Caco-2 (cell line): ENCODE measurements around the gene TOP2B. TPM values are rescaled to one million over a fixed set of nuclear protein-coding genes. Genes with fewer than 3 reads are reported as not detected.

ENCODE experiments used
- BruUV-seq: library from RNA; stranded (reverse); fragments of 400-500 nt; replicated peaks from 2 replicates; lab custom pipeline; 2021; lab: Mats Ljungman, UMichigan
- CTCF ChIA-PET: fragments of 300-600 bp; sonication (Branson Sonifier 250); formaldehyde crosslinking; loops from one replicate; lab custom pipeline; 2022; ENCODE audit warnings: antibody characterized with exemption; lab: Charles Lee
- POLR2A ChIA-PET: fragments of 300-600 bp; sonication (Branson Sonifier 250); formaldehyde crosslinking; loops from one replicate; lab custom pipeline; 2022; ENCODE audit warnings: antibody characterized with exemption; lab: Charles Lee
- DNase-seq, 2 experiments: peaks; one replicate each; pipeline versions ENCODE4 v3.0.0 to v3.0.0-alpha.2; 2020 to 2022
- H3K27me3 ChIP-seq: replicated peaks from 2 replicates; pipeline ENCODE4 v1.6.0; 2011; ENCODE audit warnings: low read length; ENCODE audit not compliant: control insufficient read depth, insufficient read depth
- H3K36me3 ChIP-seq: 2 replicates; pipeline ENCODE4 v1.5.1; 2011; ENCODE audit warnings: low read length; ENCODE audit not compliant: control insufficient read depth, insufficient read depth
- H3K4me1 ChIP-seq: fragments of 250-450 bp; sonication (Bioruptor Pico); 2 replicates; pipeline ENCODE4 v1.5.1; 2020; ENCODE audit warnings: mild to moderate bottlenecking
- H3K4me3 ChIP-seq: 2 replicates; pipeline ENCODE4 v1.5.1; 2011; ENCODE audit warnings: low read depth, mild to moderate bottlenecking, control low read depth, low read length
- H3K9me3 ChIP-seq: fragments of 250-450 bp; sonication (Bioruptor Pico); 2 replicates; pipeline ENCODE4 v1.5.1; 2020; ENCODE audit warnings: mild to moderate bottlenecking, moderate library complexity
- H3K27ac Mint-ChIP-seq: one replicate; pipeline ENCODE4 v1.8.0; 2022; ENCODE audit warnings: mixed read lengths; ENCODE audit not compliant: unreplicated experiment
- H3K27me3 Mint-ChIP-seq: one replicate; pipeline ENCODE4 v1.8.0; 2022; ENCODE audit warnings: mixed read lengths; ENCODE audit not compliant: insufficient read depth, unreplicated experiment
- H3K36me3 Mint-ChIP-seq: one replicate; pipeline ENCODE4 v1.8.0; 2022; ENCODE audit warnings: mild to moderate bottlenecking, mixed read lengths; ENCODE audit not compliant: insufficient read depth, unreplicated experiment
- H3K4me1 Mint-ChIP-seq: one replicate; pipeline ENCODE4 v1.8.0; 2022; ENCODE audit warnings: low read depth, mixed read lengths; ENCODE audit not compliant: unreplicated experiment
- H3K4me3 Mint-ChIP-seq: one replicate; pipeline ENCODE4 v1.8.0; 2022; ENCODE audit warnings: mild to moderate bottlenecking, moderate library complexity, mixed read lengths; ENCODE audit not compliant: unreplicated experiment
- H3K9me3 Mint-ChIP-seq: one replicate; pipeline ENCODE4 v1.8.0; 2022; ENCODE audit warnings: mixed read lengths; ENCODE audit not compliant: unreplicated experiment
- CTCF ChIP-seq, 2 experiments: fragments of 200-600 bp in 1 of 2; IDR thresholded peaks; 1 replicate in 1 of 2; 2 replicates in 1 of 2; pipeline versions ENCODE4 v1.5.1 to v1.8.0; 2011 to 2022; ENCODE audit warnings: antibody characterized with exemption in 1 of 2, control low read depth in 1 of 2, inconsistent platforms in 1 of 2, low read depth in 1 of 2, low read length in 1 of 2, mild to moderate bottlenecking in 1 of 2, moderate library complexity in 1 of 2; ENCODE audit not compliant: insufficient read depth in 1 of 2, severe bottlenecking in 1 of 2, unreplicated experiment in 1 of 2
- intact Hi-C: fragments of 100-400 bp; cut with micrococcal nuclease; formaldehyde crosslinking; loops from one replicate; pipeline ENCODE4 v1.10.0; 2022; ENCODE audit not compliant: unreplicated experiment
- microRNA-seq: library from miRNA; unstranded; fragments of <30 nt; microRNA quantifications from one replicate; pipeline ENCODE4 v1.2.0, GENCODE V29; 2022
- total RNA-seq: library from RNA; stranded (reverse); gene quantifications from 2 replicates; pipeline ENCODE4 v1.2.3, GENCODE V29; 2022

The TOP2B gene
- total RNA-seq, 1 experiment from 2014 or later = 83.1 TPM

- H3K4me1 ChIP-seq = no peaks in the 10 kb centered on the region
- no TSS peak for BruUV-seq
- ChIA-PET POLR2A (no interaction called here), CTCF (no interaction called here)
- H3K9me3 Mint-ChIP-seq = no peaks in the 10 kb centered on the region
- DNase-seq = no peak
- no peaks in the 10 kb centered on the region for H3K27me3 Mint-ChIP-seq
- TF ChIP-seq CTCF (IDR thresholded peaks at IDR 0.05; ENCODE audit: insufficient read depth in 1 of 2, low read depth in 1 of 2, low read length in 1 of 2, severe bottlenecking in 1 of 2, unreplicated experiment in 1 of 2) = no peak
- H3K27me3 ChIP-seq = no peaks in the 10 kb centered on the region
- intact Hi-C loops = no loop called here
- H3K36me3 Mint-ChIP-seq = no peaks in the 10 kb centered on the region
- H3K4me3 Mint-ChIP-seq = no peak overlapping the region
- no peaks in the 10 kb centered on the region for H3K4me1 Mint-ChIP-seq
- no peak overlapping the region for H3K4me3 ChIP-seq
- H3K9me3 ChIP-seq = no peaks in the 10 kb centered on the region
- no peak overlapping the region for H3K27ac Mint-ChIP-seq
- H3K36me3 ChIP-seq = no peaks in the 10 kb centered on the region
These were observed 115.9 kb downstream of the TOP2B start for GRCh38 chr3:25548836-25549235.

- POLR2A ChIA-PET = no interaction called here
- Histone ChIP-seq H3K4me1 (no peaks in the 10 kb centered on the region), H3K27me3 (no peaks in the 10 kb centered on the region), H3K36me3 (no peaks in the 10 kb centered on the region), H3K9me3 (no peaks in the 10 kb centered on the region), H3K4me3 (no peak overlapping the region)
- Mint-ChIP-seq H3K27me3 (no peaks in the 10 kb centered on the region), H3K27ac (no peak overlapping the region), H3K36me3 (peaks cover 6% of the 10 kb centered on the region), H3K4me1 (no peaks in the 10 kb centered on the region), H3K9me3 (no peaks in the 10 kb centered on the region), H3K4me3 (no peak overlapping the region)
- CTCF ChIA-PET = no interaction called here
- intact Hi-C loops = no loop called here
- BruUV-seq = no TSS peak
- no peak for TF ChIP-seq CTCF (IDR thresholded peaks at IDR 0.05; ENCODE audit: insufficient read depth in 1 of 2, low read depth in 1 of 2, low read length in 1 of 2, severe bottlenecking in 1 of 2, unreplicated experiment in 1 of 2)
- DNase-seq = no peak
These were observed 116.6 kb downstream of the TOP2B start for GRCh38 chr3:25547943-25548674.

Small RNA genes within 50 kb of the gene (microRNA-seq; reads per million reads assigned to microRNA genes)
- gene MIR4442 = 0.93 reads per million

Other genes with a start within 250 kb of the TOP2B start
- gene RARB, start 236.6 kb downstream of the TOP2B start, total RNA-seq = 2.5 and 3.8 TPM in 2 replicates
- gene NGLY1, start 118.5 kb upstream of the TOP2B start, total RNA-seq = 27.1 and 28.7 TPM in 2 replicates
- 11.1 and 13.1 TPM in 2 replicates for gene OXSM, start 125.2 kb upstream of the TOP2B start, total RNA-seq